NCI-H146 (cell line): ENCODE measurements around the gene NONO.
"Not testable (repeated sequence)": the region's sequence is repeated elsewhere in the genome, so short reads cannot be mapped to it uniquely, and the experiment has no call there.

Source experiments
- DNase-seq: peaks from one replicate; lab custom pipeline; 2025; lab: John Stamatoyannopoulos, UW

The NONO gene

GRCh38 chrX:71283403-71284143 lies at the start of gene NONO:
NONO (plus strand) TSS chrX:71283635; CDS start chrX:71290638, 7,003 bp downstream.
- DNase-seq: peak; percentile 99

DNA sequence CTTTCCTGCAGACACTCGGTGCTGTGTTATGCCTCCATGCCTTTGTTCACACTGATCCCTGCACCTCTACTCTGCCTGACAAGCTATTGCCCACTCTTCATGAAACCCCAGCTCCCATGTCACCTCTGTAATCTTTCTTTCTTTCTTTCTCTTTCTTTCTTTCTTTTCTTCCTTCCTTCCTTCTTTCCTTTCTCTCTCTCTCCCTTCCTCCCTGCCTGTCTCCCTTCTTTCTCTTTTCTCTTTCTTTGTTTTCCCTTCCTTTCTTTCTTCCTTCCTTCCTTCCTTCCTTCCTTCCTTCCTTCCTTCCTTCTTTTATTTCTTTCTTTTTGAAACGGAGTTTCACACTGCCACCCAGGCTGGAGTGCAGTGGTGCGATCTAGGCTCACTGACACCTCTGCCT lies 48.0 kb upstream of the NONO start:
- no peak for DNase-seq

GRCh38 chrX:71236836-71237235 lies 46.6 kb upstream of the NONO start:
- no peak for DNase-seq

- DNase-seq: no peak
These were observed 43.7 kb upstream of the NONO start for GRCh38 chrX:71239781-71240180.

GRCh38 chrX:71241301-71241700 lies 42.1 kb upstream of the NONO start:
- no peak for DNase-seq

DNA sequence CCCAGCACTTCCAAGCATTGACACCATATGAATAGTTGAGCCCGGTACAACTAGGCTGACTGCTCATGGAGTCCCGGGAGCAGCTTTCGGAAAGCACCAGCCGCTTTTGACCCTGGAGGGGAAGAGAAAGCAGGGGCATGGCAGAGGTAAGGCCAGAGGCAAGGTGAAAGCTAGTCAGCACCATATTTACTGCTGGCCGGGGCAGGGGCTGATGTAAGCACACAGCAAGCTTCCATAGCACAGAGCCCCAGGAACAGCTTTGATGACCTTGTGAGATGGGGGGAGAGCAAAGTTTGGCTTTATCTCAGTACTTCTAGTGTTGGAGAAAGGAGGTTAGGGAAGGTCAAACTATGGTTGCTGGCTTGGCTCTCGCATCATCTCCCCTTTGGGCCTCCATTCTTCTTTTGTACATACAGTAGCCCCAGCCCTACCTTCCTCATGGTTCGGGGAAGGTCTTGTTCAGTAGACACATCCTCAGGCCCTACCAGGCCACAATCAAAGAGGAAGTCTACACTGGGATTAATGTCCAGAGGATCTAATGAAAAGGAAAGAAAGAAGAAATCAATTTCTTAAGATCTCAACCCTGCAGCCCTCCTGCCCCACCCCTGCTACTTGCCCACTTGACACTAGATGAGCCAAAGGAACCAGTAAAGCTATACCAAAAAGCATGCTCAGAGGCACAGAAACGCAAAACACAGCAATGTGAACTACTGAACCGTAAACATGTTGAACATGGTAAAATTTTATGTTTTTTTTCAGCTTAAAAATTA lies 38.9 kb upstream of the NONO start:
- no peak for DNase-seq

DNA sequence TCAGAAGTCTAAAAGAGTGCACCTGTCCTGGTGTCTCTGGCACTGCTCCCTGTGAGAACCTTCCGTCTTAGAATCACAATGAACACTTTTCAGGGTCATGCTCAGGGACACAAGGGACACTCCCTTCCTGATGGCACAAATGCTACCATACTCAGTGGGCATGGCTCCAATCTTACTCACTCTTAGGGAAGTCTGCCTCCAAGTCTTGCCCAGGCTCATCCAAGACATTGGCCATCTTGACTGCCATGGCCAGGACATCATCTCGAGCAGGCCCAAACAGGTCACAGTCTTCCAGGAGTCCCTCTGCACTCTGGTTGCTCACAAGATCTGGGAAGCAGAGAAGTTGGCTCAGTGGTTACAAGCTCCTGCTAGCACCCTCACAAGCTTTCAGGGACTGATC lies 38.3 kb upstream of the NONO start:
- DNase-seq: no peak

DNA sequence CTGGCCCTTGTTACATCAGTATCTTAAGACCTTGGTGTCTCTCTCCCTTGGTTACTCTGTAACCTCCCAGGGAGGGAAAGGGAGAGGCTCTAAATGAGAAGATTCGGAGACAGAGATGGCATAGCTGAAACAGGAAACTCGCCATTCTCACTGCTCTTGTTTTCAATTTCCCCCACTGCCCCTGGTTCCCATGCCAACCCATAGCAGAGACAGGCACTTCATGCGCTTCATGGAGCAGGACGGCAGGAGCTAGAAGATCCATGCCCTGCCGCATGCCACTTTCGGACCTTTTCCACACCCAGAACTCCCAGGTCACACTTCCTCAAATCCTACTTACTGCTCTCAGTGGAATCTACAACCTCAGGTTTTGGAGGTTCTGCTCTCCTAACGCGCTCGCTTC lies 32.6 kb upstream of the NONO start:
- no peak for DNase-seq

GRCh38 chrX:71251466-71251973 lies 31.9 kb upstream of the NONO start:
- DNase-seq: no peak

DNA sequence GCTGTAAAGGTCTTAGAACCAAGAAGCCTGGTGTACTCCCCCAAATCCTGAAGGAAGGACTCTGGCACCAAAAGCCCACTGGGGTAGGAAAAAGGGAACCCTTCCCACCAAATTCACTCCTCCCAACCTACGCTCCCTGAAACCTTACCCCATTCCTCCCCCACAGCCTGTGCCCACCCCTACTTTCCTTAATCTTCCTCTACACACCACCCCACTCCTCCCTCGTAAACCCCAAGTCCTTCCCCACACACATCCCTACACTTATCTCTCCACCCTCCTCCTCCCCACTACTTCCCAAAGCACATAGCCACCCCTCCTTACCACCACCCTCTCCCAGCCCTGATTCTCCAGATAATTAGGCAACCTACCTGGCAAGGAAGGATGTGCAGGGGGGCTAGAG lies 31.2 kb upstream of the NONO start:
- no peak for DNase-seq

DNA sequence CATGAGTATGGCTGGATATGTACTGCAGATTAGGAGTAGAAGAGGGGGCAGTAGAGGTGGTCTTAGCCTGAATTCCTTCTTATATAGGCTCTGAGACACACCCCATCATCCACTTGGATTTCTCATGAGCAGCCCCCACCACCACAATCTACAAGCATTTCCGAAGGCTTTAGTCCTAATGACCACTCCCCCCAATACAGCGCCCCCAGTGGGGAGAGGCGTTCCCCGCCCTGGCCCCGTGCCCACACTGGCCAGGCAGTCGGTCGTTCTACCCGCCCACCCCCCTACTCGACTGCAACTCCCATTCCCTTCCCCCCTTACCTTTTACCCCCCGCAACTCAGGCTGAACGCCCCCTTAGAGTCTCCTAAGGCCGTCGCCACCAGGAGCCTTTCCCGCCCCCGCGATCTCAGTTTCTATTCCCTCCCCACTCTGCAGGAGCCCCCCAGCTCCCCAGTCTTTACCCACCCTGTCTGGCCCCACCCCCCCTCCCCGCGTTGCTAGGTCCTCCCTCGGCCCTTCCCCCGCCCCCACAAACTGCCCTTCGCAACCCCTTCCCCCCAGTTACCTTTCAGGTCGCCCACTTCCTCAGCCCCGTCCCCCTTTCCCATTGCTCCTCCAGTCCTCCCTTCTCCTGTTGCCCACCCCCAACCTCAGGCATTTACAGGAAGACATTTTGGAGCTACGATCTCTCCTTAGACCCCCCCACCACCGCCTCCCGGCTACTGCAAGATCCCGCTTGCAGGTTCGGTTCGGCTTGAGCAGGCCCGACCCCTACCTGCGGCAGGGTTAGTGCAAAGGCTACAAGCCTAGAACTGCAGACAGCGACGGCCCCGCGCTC lies 30.0 kb upstream of the NONO start:
- peak; percentile 49 for DNase-seq

DNA sequence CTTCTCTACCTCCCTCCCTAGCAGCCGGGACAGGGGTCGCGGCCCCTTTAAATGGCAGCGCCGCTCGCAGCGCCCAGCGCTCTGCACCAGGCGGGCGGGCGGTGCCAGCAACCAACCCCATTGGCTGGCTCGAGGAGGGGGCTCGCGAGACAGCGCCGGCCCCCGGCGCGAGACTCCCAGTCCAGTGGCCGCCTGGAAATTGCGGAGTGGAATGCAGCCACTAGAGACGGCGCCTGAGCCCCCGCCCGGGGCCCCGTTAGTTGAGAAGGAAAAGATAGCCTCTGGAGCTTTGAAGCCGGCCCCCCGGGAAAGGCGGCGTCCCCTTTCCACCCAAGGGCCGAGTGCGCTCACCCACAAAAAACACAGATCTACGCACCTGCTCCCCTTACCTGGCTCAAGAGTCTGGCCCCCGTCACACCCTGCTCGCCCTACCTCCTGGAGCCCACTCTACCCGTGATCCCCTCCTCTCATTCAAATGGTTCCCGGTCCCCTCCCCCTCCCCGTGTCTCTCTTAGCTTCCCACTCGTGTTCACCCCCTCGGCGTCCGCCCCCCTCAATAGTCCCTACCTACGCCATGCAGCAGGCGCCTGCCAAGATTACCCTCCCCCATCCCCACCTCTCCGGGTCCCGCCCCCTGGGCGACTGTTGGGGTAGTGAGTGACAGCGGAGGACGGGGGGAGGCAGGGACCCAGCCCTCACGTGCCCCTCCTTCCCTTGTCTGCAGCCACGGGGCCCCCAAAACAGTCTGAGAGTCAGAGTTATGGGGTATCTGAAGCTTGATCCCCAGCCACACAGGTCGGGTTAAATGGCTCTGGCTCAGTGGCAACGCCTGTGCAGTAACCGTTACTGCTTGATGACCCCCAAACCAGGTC lies 29.1 kb upstream of the NONO start, which contains the start of gene ZMYM3:
TSS of gene ZMYM3 (minus strand) at position 49 of the 872 bp plus-strand sequence. CDS start 885 bp downstream, outside the sequence.
- peak; percentile 86 for DNase-seq

DNA sequence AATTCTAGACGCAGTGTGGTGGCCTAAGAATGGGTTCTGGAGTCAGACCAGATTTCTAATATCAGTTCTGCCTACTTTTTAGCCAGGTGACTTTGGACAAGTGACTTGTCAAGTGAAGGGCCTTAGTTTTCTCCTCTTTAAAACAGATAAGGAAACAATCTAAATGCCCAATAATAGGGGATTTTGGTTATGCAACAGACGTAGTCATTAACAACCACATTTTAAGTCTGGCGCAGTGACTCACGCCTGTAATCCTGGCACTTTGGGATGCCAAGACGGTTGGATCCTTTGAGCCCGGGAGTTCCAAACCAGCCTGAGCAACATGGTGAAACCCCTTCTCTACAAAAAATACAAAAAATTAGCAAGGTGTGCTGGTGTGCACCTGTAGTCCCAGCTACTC lies 27.4 kb upstream of the NONO start:
- no peak for DNase-seq

DNA sequence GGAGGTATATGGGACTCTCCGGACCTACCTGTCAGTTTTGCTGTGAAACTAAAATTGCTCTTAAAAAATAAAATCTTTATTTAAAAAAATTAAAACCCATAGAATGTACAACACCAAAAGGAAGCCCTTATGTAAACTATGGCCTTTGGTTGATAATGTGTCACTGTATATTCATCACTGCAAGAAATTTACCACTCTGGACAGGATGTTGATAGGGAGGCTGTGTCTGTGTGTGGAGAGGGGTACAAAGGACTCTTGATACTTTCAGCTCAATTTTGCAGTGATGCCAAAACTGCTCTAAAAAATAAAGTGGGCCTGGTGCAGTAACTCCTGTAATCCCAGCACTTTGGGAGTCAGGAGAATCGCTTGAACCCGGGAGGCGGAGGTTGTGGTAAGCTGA lies 26.6 kb upstream of the NONO start:
- DNase-seq: no peak

DNA sequence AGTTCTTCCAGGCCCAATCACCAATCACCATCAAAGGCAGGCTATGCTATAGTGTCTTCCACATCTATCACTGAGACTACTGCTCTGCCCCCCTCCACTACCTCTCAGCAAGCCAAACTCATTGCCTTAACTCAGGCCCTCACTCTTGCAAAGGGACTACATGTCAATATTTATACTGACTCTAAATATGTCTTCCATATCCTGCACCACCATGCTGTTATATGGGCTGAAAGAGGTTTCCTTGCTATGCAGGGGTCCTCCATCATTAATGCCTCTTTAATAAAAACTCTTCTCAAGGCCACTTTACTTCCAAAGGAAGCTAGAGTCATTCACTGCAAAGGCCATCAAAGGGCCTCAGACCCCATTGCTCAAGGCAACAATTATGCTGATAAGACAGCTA lies 14.8 kb upstream of the NONO start:
- DNase-seq: not testable (repeated sequence)

DNA sequence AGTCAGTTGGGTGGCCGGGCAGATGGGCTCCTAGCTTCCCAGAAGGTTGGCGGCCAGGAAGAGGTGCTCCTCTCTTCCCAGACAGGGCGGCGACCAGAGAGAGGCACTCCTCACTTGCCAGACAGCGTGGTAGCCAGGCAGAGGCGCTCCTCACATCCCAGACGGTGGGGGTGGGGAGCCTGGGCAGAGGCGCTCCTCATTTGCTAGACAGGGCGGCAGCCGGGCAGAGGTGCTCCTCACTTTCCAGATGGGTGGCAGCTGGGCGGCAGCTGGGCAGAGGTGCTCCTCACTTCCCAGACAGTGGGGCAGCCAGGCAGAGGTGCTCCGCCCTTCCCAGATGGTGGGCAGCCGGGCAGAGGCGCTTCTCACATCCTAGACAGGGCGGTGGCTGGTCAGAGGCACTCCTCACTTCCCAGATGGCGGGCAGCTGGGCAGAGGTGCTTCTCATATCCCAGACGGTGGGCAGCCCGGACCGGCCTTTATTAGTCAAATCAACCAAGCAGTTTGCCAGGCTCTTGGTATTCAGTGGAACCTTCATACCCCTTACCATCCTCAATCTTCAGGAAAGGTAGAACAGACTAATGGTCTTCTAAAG lies 13.5 kb upstream of the NONO start:
- no peak for DNase-seq

- DNase-seq: not testable (repeated sequence)
These were observed 11.1 kb upstream of the NONO start for GRCh38 chrX:71272313-71272712.

DNA sequence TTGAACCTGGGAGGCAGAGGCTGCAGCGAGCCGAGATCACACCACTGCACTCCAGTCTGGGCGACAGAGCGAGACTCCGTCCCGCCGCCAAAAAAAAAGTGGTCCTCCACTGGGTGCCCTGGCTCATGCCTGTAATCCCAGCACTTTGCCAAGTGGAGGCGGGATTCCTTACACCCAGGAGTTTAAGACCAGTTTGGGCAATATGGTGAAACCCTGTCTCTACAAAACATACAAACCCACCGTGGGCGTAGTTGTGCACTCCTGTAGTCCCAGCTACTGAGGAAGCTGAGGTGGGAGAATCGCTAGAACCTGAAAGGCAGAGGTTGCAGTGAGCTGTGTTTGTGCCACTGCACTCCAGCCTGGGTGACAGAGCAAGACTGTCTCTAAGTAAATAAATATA lies 2.1 kb upstream of the NONO start:
- DNase-seq: not testable (repeated sequence)

- peak; percentile 76 for DNase-seq
These were observed 677 bp upstream of the NONO start for GRCh38 chrX:71282514-71283402.

GRCh38 chrX:71285929-71286328 lies 2.5 kb downstream of the NONO start:
- DNase-seq: no peak
